ENCODE results near the gene RC3H2.

DNA sequence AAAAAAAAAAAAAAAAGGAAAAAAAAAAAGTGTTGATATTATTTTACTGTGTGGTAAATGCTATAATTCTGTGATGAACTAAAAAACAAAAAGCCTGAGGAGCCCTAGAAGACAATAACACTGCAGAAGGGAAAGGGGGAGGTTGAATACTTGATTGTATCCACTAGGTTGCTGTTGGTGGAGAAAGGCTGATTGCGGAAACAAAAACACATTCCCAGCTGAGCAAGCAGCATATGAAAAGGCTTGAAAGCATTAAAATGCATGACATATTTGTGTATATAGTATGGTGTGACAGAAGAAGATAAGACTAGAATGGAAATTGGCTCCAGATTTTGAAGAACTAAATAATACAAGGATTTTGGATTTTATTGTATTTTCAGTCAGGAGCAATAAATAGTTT lies 44.5 kb upstream of the RC3H2 start:
- TF ChIP-seq POLR2AphosphoS2 (conservative IDR thresholded peaks at IDR 0.05; ENCODE audit: low read length) (no peak), POLR2A (IDR thresholded peaks at IDR 0.05; ENCODE audit: low read length) (no peak), EP300 (IDR thresholded peaks at IDR 0.05) (no peak), JUN (IDR thresholded peaks at IDR 0.05) (no peak), FOSL2 (IDR thresholded peaks at IDR 0.05) (no peak), FOSL2 (CRISPR knock-in tag; IDR thresholded peaks at IDR 0.05) (no peak)
- TF ChIP-seq, protein P1, sequence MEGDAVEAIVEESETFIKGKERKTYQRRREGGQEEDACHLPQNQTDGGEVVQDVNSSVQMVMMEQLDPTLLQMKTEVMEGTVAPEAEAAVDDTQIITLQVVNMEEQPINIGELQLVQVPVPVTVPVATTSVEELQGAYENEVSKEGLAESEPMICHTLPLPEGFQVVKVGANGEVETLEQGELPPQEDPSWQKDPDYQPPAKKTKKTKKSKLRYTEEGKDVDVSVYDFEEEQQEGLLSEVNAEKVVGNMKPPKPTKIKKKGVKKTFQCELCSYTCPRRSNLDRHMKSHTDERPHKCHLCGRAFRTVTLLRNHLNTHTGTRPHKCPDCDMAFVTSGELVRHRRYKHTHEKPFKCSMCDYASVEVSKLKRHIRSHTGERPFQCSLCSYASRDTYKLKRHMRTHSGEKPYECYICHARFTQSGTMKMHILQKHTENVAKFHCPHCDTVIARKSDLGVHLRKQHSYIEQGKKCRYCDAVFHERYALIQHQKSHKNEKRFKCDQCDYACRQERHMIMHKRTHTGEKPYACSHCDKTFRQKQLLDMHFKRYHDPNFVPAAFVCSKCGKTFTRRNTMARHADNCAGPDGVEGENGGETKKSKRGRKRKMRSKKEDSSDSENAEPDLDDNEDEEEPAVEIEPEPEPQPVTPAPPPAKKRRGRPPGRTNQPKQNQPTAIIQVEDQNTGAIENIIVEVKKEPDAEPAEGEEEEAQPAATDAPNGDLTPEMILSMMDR (IDR thresholded peaks at IDR 0.05), result no peak
